Hepatocyte (in vitro differentiated cells): Measurements from ENCODE around the gene SHBG.

Experiments
- EZH2 ChIP-seq: fragments of 200-600 bp; sonication (generic); IDR thresholded peaks from 2 replicates; pipeline ENCODE4 v1.6.1; 2016; ENCODE audit warnings: antibody characterized with exemption, mild to moderate bottlenecking, borderline replicate concordance
- EZH2phosphoT487 ChIP-seq: fragments of 200-600 bp; sonication (generic); IDR thresholded peaks from one replicate; pipeline ENCODE4 v1.6.1; 2018; ENCODE audit warnings: antibody characterized with exemption, mild to moderate bottlenecking, low read depth, moderate library complexity; ENCODE audit not compliant: unreplicated experiment, severe bottlenecking
- TF ChIP-seq, protein P1 (sequence below): fragments of 200-600 bp; sonication (generic); IDR thresholded peaks from 2 replicates; pipeline ENCODE4 v1.5.1; 2016; ENCODE audit warnings: antibody characterized with exemption, mild to moderate bottlenecking; ENCODE audit not compliant: poor library complexity

DNA sequence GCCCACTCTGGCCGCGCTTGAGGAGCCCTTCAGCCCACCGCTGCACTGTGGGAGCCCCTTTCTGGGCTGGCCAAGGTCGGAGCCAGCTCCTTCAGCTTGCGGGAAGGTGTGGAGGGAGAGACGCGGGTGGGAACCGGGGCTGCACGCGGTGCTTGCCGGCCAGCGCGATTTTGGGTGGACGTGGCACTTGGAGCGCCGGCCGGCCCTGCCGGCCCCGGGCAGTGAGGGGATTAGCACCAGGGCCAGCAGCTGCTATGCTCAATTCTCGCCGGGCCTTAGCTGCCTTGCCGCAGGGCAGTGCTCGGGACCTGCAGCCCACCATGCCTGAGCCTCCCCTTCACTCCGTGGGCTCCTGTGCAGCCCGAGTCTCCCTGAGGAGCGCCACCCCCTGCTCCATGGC lies 10.8 kb downstream of the SHBG start:
- TF ChIP-seq EZH2, result no peak
- TF ChIP-seq, protein P1, sequence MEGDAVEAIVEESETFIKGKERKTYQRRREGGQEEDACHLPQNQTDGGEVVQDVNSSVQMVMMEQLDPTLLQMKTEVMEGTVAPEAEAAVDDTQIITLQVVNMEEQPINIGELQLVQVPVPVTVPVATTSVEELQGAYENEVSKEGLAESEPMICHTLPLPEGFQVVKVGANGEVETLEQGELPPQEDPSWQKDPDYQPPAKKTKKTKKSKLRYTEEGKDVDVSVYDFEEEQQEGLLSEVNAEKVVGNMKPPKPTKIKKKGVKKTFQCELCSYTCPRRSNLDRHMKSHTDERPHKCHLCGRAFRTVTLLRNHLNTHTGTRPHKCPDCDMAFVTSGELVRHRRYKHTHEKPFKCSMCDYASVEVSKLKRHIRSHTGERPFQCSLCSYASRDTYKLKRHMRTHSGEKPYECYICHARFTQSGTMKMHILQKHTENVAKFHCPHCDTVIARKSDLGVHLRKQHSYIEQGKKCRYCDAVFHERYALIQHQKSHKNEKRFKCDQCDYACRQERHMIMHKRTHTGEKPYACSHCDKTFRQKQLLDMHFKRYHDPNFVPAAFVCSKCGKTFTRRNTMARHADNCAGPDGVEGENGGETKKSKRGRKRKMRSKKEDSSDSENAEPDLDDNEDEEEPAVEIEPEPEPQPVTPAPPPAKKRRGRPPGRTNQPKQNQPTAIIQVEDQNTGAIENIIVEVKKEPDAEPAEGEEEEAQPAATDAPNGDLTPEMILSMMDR, result no peak
- no peak for TF ChIP-seq EZH2phosphoT487
